Breast epithelium (tissue), 4 donors: ENCODE measurements around the gene ECHS1. TPM values are rescaled to one million over a fixed set of nuclear protein-coding genes. Genes with fewer than 3 reads are reported as not detected.

Experiments used
- DNase-seq, 2 donors: peaks; one replicate each; pipeline ENCODE4 v3.0.0-alpha.2; 2019; ENCODE audit warnings: low spot score in 2 of 2
- H3K27ac ChIP-seq, 2 donors: fragments of 200-600 bp; sonication (generic) in 1 of 2; one replicate each; pipeline ENCODE4 v1.5.1; 2016 to 2019; ENCODE audit warnings: mild to moderate bottlenecking in 1 of 2
- H3K27me3 ChIP-seq, 2 donors: fragments of 200-600 bp; sonication (generic) in 1 of 2; one replicate each; pipeline versions ENCODE4 v1.5.1 to v1.6.0; 2017 to 2019; ENCODE audit warnings: control low read depth in 1 of 2, mild to moderate bottlenecking in 1 of 2
- H3K36me3 ChIP-seq: fragments of 200-600 bp; one replicate; pipeline ENCODE4 v1.5.1; 2019
- H3K4me1 ChIP-seq, 2 donors: fragments of 200-600 bp; sonication (generic); one replicate each; pipeline ENCODE4 v1.5.1; 2016 to 2019; ENCODE audit warnings: control low read depth in 1 of 2
- H3K4me3 ChIP-seq, 3 donors: fragments of 200-600 bp; sonication (generic); 1 replicate in 2 of 3; 2 replicates in 1 of 3; pipeline ENCODE4 v1.5.1; 2016 to 2019; ENCODE audit warnings: mild to moderate bottlenecking in 3 of 3, moderate library complexity in 2 of 3
- H3K9me3 ChIP-seq, 2 donors: fragments of 200-600 bp; sonication (generic) in 1 of 2; one replicate each; pipeline ENCODE4 v1.5.1; 2016 to 2019; ENCODE audit warnings: control low read depth in 1 of 2
- POLR2A ChIP-seq: fragments of 450-650 bp; IDR thresholded peaks from one replicate; pipeline ENCODE4 v1.6.1; 2016; ENCODE audit warnings: antibody characterized with exemption, mild to moderate bottlenecking, moderate library complexity
- POLR2AphosphoS5 ChIP-seq, 3 donors: sonication (generic); formaldehyde crosslinking; IDR thresholded peaks; one replicate each; pipeline ENCODE4 v1.6.1; 2017; ENCODE audit warnings: antibody characterized with exemption in 3 of 3
- intact Hi-C: fragments of 100-400 bp; cut with DNase I; formaldehyde crosslinking; loops from one replicate; pipeline ENCODE4 v1.15.1; 2023; ENCODE audit warnings: low total_unique reads
- total RNA-seq, 3 donors: library from RNA; depleted of rRNA; stranded (reverse); fragments of >200 nt; gene quantifications; one replicate each; pipeline ENCODE4 v1.1.0, GENCODE V29; 2016
- TF ChIP-seq, protein P1 (sequence below), 3 donors: fragments of 450-650 bp; IDR thresholded peaks; one replicate each; pipeline ENCODE4 v1.5.1; 2016 to 2017; ENCODE audit warnings: antibody characterized with exemption in 3 of 3, mild to moderate bottlenecking in 3 of 3, moderate library complexity in 3 of 3

ECHS1 gene
- total RNA-seq, 3 donors from 2014 or later = 71.8 to 165 (median 84.2) TPM

DNA sequence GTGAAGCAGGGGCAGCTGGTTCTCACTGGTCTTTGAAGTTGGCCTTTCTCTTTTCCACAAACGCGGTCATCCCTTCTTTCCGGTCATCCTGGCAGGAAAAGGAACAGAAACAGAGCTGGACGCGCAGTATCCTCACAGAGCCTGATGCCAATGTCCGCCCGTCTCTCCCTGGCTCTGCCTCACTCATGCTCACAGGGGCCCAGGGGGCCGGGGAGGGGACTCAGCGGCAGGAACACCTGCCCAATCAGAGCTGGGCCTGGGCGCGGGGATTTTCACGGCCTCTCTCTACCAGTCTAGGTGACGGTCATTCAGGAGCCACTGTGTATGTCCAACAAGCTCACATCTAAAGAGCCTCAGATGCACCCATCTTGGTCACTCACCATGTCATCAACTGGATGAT is 10.3 kb downstream of the ECHS1 start:
- intact Hi-C loops = no loop called here
- no peak for DNase-seq
- Histone ChIP-seq H3K4me3 (no peak overlapping the region), H3K27ac (no peak overlapping the region), H3K9me3 (no peaks in the 10 kb centered on the region), H3K4me1 (no peaks in the 10 kb centered on the region), H3K27me3 (no peaks in the 10 kb centered on the region), H3K36me3 (no peaks in the 10 kb centered on the region)
- TF ChIP-seq, protein P1, sequence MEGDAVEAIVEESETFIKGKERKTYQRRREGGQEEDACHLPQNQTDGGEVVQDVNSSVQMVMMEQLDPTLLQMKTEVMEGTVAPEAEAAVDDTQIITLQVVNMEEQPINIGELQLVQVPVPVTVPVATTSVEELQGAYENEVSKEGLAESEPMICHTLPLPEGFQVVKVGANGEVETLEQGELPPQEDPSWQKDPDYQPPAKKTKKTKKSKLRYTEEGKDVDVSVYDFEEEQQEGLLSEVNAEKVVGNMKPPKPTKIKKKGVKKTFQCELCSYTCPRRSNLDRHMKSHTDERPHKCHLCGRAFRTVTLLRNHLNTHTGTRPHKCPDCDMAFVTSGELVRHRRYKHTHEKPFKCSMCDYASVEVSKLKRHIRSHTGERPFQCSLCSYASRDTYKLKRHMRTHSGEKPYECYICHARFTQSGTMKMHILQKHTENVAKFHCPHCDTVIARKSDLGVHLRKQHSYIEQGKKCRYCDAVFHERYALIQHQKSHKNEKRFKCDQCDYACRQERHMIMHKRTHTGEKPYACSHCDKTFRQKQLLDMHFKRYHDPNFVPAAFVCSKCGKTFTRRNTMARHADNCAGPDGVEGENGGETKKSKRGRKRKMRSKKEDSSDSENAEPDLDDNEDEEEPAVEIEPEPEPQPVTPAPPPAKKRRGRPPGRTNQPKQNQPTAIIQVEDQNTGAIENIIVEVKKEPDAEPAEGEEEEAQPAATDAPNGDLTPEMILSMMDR (IDR thresholded peaks at IDR 0.05) = no peak
- TF ChIP-seq POLR2AphosphoS5 (IDR thresholded peaks at IDR 0.05) = no peak
- no peak for TF ChIP-seq POLR2A

DNA sequence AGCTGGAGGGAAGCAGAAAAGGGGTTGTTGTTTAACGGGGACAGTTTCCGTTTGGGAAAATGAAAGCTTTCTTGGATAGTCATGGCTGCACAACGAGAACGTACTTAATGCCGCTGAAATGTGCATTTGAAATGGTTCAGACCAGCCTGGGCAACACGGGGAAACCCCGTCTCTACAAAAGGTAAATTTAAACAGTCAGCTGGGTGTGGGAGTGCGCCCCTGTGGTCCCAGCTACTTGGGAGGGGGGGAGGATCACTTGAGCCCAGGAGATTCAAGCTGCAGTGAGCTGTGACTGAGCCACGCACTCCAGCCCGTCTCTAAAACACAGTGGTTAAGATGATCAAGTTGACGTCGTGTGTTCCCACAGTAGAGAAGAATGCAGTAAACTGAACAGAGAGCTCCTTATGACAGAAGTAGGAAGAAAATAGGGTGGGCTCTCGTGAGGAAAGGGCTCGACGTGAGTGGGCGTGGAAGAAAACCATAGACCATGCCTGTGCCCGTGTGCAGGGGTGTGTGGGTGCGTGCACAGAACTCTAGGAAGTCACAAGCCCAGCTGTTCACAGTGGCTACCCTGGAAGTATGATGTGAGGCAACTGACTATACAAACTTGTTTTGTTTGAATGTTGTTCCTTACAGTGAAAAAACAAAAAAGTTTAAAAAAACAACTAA is 11.2 kb downstream of the ECHS1 start:
- Histone ChIP-seq H3K4me3 (no peak overlapping the region), H3K9me3 (no peaks in the 10 kb centered on the region), H3K4me1 (no peaks in the 10 kb centered on the region), H3K36me3 (no peaks in the 10 kb centered on the region), H3K27ac (no peak overlapping the region), H3K27me3 (no peaks in the 10 kb centered on the region)
- no peak for TF ChIP-seq POLR2A
- no peak for TF ChIP-seq POLR2AphosphoS5 (IDR thresholded peaks at IDR 0.05)
- TF ChIP-seq, protein P1 (IDR thresholded peaks at IDR 0.05) = no peak
- intact Hi-C loops = no loop called here
- no peak for DNase-seq

DNA sequence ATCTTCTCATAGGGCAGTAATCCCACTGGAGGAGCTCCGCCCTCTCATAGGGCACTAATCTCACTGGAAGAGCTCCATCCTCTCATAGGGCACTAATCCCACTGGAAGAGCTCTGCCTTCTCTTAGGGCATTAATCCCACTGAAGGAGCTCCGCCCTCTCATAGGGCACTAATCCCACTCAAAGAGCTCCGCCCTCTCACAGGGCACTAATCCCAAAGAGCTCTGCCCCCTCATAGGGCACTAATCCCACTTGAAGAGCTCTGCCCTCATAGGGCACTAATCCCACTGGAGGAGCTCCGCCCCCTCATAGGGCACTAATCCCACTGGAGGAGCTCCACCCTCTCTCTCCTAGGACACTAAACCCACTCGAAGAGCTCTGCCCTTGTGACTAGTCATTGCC is 11.9 kb downstream of the ECHS1 start:
- Histone ChIP-seq H3K9me3 (no peaks in the 10 kb centered on the region), H3K27ac (no peak overlapping the region), H3K4me1 (peaks cover 0 to 4% of the 10 kb centered on the region in 2 donors), H3K4me3 (no peak overlapping the region), H3K36me3 (no peaks in the 10 kb centered on the region), H3K27me3 (no peaks in the 10 kb centered on the region)
- no peak for DNase-seq
- intact Hi-C loops = no loop called here
- TF ChIP-seq POLR2A (no peak), POLR2AphosphoS5 (IDR thresholded peaks at IDR 0.05) (no peak)
- TF ChIP-seq, protein P1 (IDR thresholded peaks at IDR 0.05) = no peak

DNA sequence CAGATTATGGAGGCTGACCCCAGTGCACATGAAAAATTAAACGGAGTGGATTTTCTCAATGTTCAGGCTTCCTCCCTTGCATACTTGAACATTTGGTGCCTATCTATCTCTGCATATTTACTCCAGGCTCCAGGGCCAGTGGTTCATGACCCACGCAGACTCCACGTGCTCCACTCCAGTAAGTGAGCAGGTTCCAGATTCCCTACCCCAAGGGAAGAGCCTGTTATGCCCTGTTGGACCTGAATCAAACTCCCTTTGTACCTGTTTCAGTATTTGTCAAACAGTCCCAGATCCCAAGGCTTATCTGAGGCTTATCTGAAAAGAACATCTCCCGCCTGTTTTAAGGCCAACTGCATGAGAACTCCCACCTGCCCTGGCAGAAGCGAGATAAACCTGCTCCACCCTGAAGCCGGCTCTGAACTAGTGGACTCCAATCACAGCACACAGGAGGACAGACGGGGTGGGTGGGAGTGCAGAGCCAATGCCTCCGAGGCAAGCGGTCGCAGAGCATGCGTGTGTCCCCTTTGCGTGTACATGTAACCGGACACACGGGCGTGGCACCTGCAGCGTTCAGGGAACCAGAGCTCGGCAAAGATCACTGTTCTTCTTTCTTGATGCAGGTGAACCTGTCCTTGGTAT is 13.1 kb downstream of the ECHS1 start:
- intact Hi-C loops = no loop called here
- no peaks in the 10 kb centered on the region for H3K27me3 ChIP-seq
- H3K36me3 ChIP-seq = no peaks in the 10 kb centered on the region
- TF ChIP-seq, protein P1 (IDR thresholded peaks at IDR 0.05) = no peak
- TF ChIP-seq POLR2A (no peak), POLR2AphosphoS5 (IDR thresholded peaks at IDR 0.05) (no peak)
- DNase-seq = no peak
- H3K4me1 ChIP-seq = peaks cover 0 to 4% of the 10 kb centered on the region in 2 donors
- no peaks in the 10 kb centered on the region for H3K9me3 ChIP-seq
- no peak overlapping the region for H3K27ac ChIP-seq
- H3K4me3 ChIP-seq = no peak overlapping the region

DNA sequence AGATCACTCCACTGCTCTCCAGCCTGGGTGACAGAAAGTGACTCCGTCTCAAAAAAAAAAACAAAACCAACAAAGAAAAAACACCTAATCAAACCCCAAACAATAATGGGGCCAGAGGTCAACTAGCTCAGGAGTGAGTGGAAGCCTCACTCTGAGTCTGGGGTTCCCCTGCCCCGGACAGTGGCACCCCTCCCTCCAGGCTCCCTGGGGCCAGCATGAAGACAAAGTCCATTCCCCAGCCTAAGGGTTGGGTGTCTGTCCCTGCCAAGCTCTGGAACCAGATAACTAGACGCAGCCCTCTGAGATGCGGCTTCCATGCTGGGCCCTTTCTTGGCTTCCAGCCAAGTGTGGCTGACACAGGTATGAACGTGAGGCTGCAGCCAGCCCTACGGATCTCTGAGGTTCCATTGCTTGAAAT is 13.6 kb downstream of the ECHS1 start:
- intact Hi-C loops = no loop called here
- Histone ChIP-seq H3K27me3 (no peaks in the 10 kb centered on the region), H3K4me3 (no peak overlapping the region), H3K27ac (no peak overlapping the region), H3K4me1 (peaks cover 0 to 4% of the 10 kb centered on the region in 2 donors), H3K9me3 (no peaks in the 10 kb centered on the region), H3K36me3 (no peaks in the 10 kb centered on the region)
- no peak for DNase-seq
- TF ChIP-seq POLR2A (no peak), POLR2AphosphoS5 (IDR thresholded peaks at IDR 0.05) (no peak)
